CD4-positive, alpha-beta T cell treated with Interleukin-17A for 1 hour (primary cell): ENCODE results near the gene AANAT.
"Not testable (repeated sequence)": the region's sequence is repeated elsewhere in the genome, so short reads cannot be mapped to it uniquely, and the experiment has no call there.

Experiments
- DNase-seq: peaks from one replicate; pipeline ENCODE4 v3.0.0-alpha.2; 2020

The AANAT gene

GRCh38 chr17:76508472-76509063, 41.2 kb downstream of the AANAT start:
- DNase-seq = not testable (repeated sequence)

DNA sequence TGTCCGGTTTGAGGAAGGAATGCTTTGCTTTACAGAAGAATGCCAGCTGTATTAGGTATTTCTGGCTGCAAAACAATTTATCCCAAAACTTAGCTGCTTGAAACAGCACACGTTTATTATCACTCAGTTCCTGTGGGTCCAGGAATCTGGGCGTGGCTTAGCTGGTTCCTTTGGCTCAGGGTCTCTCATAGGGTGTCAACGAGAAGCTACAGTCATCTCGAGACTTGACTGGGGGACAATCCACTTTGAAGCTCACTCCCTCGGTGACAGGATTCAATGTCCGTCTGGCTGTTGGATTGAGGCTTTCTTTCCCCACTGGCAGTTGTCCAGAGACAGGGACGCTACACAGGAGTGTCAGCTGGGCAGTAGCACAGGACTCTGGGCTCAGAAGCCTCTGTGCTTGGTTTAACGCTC, 43.4 kb downstream of the AANAT start:
- no peak for DNase-seq

DNA sequence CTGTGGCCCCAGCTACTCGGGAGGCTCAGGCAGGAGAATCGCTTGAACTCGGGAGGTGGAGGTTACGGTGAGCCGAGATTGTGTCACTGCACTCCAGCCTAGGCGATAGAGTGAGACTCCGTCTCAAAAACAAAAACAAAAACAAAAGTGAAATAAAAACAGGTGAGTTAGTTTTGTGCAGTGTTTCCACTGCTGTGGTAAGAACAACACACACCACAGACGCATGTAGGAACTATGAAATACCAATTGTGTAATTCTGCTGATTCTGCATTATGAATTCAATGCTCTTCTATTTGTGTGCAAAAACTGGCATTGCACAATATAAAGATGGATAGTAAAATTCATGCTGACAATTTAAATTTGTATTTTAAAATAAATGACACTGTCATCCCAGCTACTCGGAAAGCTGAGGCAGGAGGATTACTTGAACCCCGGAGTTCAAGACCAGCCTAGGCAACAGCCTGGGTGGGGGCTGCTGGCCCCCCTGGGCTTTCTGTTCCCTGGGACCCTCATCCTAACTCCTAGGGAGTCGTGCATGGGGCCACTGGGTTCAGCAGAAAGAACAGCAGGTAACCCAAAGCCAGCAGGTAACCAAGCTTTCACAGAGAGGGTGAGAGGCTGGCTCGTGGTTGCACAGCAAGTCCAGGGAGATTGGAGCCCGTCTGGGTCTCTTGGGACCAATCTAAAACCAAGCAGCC, 44.4 kb downstream of the AANAT start:
- peak; percentile 27 for DNase-seq

- no peak for DNase-seq
These were observed 45.2 kb downstream of the AANAT start for GRCh38 chr17:76512366-76513305.

- DNase-seq = no peak
These were observed 45.9 kb downstream of the AANAT start for GRCh38 chr17:76513306-76513692.

- not testable (repeated sequence) for DNase-seq
These were observed 47.0 kb downstream of the AANAT start for GRCh38 chr17:76514355-76514754.

- DNase-seq = peak; percentile 93
These were observed 48.0 kb downstream of the AANAT start for GRCh38 chr17:76515274-76515949.

- no peak for DNase-seq
These were observed 50.2 kb downstream of the AANAT start for GRCh38 chr17:76517638-76518038.

DNA sequence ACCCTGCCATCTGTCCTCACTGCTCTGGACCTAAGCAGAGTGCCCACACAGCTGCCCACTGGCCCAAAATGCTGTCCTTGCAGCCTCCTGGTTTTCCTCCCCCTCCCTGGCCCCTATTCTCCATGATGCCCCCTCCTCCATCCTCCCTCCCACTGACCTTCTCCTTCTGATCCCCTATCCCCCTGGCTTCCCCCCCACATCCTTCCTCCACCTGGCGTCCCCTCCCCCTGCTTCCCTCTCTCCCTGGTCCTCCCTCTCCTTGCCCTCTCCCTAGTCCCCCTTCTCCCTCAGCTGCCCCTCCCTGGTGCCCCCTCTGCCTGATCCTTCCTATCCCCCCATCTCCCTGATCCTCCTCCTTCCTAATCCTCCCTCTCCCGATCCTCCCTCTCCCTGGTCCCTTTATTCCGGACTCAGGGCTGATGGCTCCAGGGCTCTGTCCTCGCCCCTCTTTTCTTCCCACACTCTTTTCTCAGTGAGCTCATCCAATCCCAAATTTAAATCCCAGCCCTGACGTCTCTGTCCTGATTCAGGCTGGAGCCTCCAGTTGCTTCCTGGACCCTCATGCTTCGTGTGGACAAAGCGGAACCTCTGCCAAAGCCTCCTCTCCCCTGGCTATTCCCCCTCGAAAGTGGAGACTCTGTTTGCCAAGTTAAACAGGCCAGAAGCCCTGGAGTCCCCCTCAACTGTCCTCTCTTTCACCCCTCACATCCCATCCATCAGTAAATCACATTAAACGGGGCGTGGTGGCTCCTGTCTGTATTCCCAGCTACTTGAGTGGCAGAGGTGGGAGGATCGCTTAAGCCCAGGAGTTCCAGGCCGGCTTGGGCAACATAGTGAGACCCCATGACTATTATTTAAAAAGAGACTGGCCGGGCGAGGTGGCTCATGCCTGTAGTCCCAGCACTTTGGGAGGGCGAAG, 51.9 kb downstream of the AANAT start:
- no peak for DNase-seq
